Loucy (cell line): Measurements from ENCODE around the gene SCUBE2.

Experiments
- CTCF ChIP-seq: fragments of 200-600 bp; sonication (generic); conservative IDR thresholded peaks from 2 replicates; pipeline ENCODE4 v1.5.1; 2014; ENCODE audit warnings: mild to moderate bottlenecking, antibody characterized with exemption, low read length
- EZH2phosphoT487 ChIP-seq: fragments of 200-600 bp; IDR thresholded peaks from 2 replicates; pipeline ENCODE4 v1.6.1; 2018; ENCODE audit warnings: antibody characterized with exemption, mild to moderate bottlenecking, moderate library complexity, borderline replicate concordance

- no peak for TF ChIP-seq CTCF
- TF ChIP-seq EZH2phosphoT487, result no peak
These were observed 86.3 kb downstream of the SCUBE2 start for GRCh38 chr11:9005087-9005486.
